ENCODE results near the gene KCNIP4.

KCNIP4 gene

DNA sequence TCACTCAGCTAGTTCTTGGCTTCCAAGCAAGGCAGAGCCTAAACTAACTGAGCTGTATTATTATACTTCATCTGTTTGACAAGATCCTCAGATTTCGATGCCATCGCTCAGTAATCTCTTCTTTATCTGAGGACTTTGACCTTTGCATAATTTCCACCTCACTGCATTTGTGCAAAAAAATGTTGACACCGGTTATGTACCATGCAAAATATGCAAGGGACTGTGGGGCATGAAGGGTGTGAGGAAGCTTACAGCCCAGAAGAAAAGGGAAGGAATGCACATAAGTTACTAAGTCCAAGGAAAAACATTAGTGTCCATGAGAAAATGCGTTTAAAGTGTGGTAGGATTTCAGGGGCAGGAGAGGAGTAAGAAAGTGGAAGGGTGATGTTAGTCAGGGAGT, 953.0 kb downstream of the KCNIP4 start:
- no peak overlapping the region for H3K4me3 ChIP-seq (ENCODE audit: severe bottlenecking)
- ATAC-seq (ENCODE audit: low read depth) (no peak), DNase-seq (ENCODE audit: low spot score) (no peak)
- TF ChIP-seq, protein P1, sequence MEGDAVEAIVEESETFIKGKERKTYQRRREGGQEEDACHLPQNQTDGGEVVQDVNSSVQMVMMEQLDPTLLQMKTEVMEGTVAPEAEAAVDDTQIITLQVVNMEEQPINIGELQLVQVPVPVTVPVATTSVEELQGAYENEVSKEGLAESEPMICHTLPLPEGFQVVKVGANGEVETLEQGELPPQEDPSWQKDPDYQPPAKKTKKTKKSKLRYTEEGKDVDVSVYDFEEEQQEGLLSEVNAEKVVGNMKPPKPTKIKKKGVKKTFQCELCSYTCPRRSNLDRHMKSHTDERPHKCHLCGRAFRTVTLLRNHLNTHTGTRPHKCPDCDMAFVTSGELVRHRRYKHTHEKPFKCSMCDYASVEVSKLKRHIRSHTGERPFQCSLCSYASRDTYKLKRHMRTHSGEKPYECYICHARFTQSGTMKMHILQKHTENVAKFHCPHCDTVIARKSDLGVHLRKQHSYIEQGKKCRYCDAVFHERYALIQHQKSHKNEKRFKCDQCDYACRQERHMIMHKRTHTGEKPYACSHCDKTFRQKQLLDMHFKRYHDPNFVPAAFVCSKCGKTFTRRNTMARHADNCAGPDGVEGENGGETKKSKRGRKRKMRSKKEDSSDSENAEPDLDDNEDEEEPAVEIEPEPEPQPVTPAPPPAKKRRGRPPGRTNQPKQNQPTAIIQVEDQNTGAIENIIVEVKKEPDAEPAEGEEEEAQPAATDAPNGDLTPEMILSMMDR (IDR thresholded peaks at IDR 0.05; ENCODE audit: poor library complexity, severe bottlenecking): no peak
- H3K27ac ChIP-seq (ENCODE audit: poor library complexity, severe bottlenecking): no peak overlapping the region
- no peaks in the 10 kb centered on the region for H3K27me3 ChIP-seq (ENCODE audit: insufficient read depth, poor library complexity, severe bottlenecking)
- H3K36me3 ChIP-seq (ENCODE audit: low read depth): no peaks in the 10 kb centered on the region
- no peaks in the 10 kb centered on the region for H3K4me1 ChIP-seq (ENCODE audit: insufficient read depth, poor library complexity, severe bottlenecking)
- no peaks in the 10 kb centered on the region for H3K9me3 ChIP-seq (ENCODE audit: severe bottlenecking)

DNA sequence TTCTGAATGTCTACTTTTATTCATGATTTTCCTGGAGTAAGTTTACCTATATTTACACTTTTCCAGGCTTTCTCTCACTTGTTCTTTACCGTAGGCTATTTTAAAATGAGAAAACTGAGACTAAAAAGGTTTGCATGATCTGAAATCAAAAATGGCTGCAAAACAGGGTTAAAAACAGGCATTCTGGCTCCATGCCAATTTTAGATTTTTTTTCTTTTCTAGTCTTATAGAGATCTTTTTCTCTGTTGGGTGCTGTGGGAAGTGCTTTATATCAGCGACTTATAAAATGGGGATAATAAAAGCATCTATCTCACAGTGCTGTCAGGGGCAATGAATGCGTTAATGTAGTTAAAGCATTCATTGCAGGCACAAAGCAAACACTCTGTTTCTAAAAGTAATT, 953.6 kb downstream of the KCNIP4 start:
- no peaks in the 10 kb centered on the region for H3K27me3 ChIP-seq (ENCODE audit: insufficient read depth, poor library complexity, severe bottlenecking)
- no peak for DNase-seq (ENCODE audit: low spot score)
- H3K4me1 ChIP-seq (ENCODE audit: insufficient read depth, poor library complexity, severe bottlenecking): no peaks in the 10 kb centered on the region
- H3K9me3 ChIP-seq (ENCODE audit: severe bottlenecking): no peaks in the 10 kb centered on the region
- no peak for ATAC-seq (ENCODE audit: low read depth)
- TF ChIP-seq, protein P1 (IDR thresholded peaks at IDR 0.05; ENCODE audit: poor library complexity, severe bottlenecking): no peak
- H3K4me3 ChIP-seq (ENCODE audit: severe bottlenecking): no peak overlapping the region
- no peak overlapping the region for H3K27ac ChIP-seq (ENCODE audit: poor library complexity, severe bottlenecking)
- H3K36me3 ChIP-seq (ENCODE audit: low read depth): no peaks in the 10 kb centered on the region

DNA sequence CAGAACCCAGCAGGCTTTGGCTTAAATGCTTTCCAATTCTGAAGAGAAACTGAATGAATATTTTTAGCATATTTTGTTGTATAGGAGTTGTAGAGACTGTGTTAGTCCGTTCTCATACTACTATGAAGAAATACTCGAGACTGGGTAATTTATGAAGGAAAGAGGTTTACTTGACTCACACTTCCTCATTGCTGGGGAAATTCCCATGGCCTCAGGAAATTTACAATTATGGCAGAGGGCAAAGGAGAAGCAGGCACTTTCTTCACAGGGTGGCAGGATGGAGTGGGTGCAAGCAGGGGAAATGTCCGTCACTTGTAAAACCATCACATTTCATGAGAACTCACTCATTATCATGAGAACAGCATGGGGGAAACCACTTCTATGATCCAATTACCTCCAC, 956.6 kb downstream of the KCNIP4 start:
- Histone ChIP-seq H3K9me3 (ENCODE audit: severe bottlenecking) (no peaks in the 10 kb centered on the region), H3K27me3 (ENCODE audit: insufficient read depth, poor library complexity, severe bottlenecking) (no peaks in the 10 kb centered on the region), H3K27ac (ENCODE audit: poor library complexity, severe bottlenecking) (no peak overlapping the region), H3K36me3 (ENCODE audit: low read depth) (no peaks in the 10 kb centered on the region), H3K4me1 (ENCODE audit: insufficient read depth, poor library complexity, severe bottlenecking) (no peaks in the 10 kb centered on the region), H3K4me3 (ENCODE audit: severe bottlenecking) (no peak overlapping the region)
- TF ChIP-seq, protein P1 (IDR thresholded peaks at IDR 0.05; ENCODE audit: poor library complexity, severe bottlenecking): no peak
- DNase-seq (ENCODE audit: low spot score): no peak
- no peak for ATAC-seq (ENCODE audit: low read depth)

DNA sequence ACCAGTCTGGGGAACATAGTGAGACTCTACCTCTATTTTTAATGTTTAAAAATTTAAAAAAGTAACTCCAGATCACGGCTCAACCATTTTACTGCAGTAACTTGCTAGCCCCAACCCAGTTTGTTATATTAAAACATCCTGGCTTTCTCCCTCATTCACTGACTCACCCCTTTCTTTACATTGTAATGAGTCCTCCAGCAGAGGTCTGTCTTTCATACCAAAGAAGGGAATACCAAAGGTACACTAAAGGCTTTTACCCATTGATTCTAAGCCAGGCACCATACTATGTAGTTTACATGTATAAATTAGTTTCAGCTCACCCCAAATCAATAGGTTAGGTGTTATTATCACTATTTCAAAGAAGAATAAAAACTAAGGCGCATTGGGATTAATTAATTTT, 961.4 kb downstream of the KCNIP4 start:
- DNase-seq (ENCODE audit: low spot score) (no peak), ATAC-seq (ENCODE audit: low read depth) (no peak)
- H3K4me1 ChIP-seq (ENCODE audit: insufficient read depth, poor library complexity, severe bottlenecking): no peaks in the 10 kb centered on the region
- H3K9me3 ChIP-seq (ENCODE audit: severe bottlenecking): no peaks in the 10 kb centered on the region
- H3K27ac ChIP-seq (ENCODE audit: poor library complexity, severe bottlenecking): no peak overlapping the region
- H3K27me3 ChIP-seq (ENCODE audit: insufficient read depth, poor library complexity, severe bottlenecking): peaks cover 31% of the 10 kb centered on the region
- TF ChIP-seq, protein P1 (IDR thresholded peaks at IDR 0.05; ENCODE audit: poor library complexity, severe bottlenecking): no peak
- no peaks in the 10 kb centered on the region for H3K36me3 ChIP-seq (ENCODE audit: low read depth)
- H3K4me3 ChIP-seq (ENCODE audit: severe bottlenecking): no peak overlapping the region

DNA sequence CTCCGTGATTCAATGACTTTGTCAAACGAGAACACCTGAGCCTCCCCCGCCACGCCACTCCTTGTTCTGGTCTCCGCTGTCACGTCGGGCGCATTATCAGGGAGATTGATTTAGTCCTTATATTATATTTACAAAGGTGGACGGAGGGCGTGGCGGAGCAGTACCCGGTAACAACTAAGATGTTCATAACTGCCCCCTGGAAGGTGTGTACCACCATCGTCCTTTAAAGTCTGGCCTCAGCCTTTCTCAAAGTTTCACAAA, 964.1 kb downstream of the KCNIP4 start:
- no peak overlapping the region for H3K4me3 ChIP-seq (ENCODE audit: severe bottlenecking)
- H3K27ac ChIP-seq (ENCODE audit: poor library complexity, severe bottlenecking): no peak overlapping the region
- H3K27me3 ChIP-seq (ENCODE audit: insufficient read depth, poor library complexity, severe bottlenecking): peaks cover 39% of the 10 kb centered on the region
- ATAC-seq (ENCODE audit: low read depth) (no peak; the same call in 2 of the 3 replicates), DNase-seq (ENCODE audit: low spot score) (no peak)
- no peaks in the 10 kb centered on the region for H3K36me3 ChIP-seq (ENCODE audit: low read depth)
- H3K9me3 ChIP-seq (ENCODE audit: severe bottlenecking): no peaks in the 10 kb centered on the region
- TF ChIP-seq, protein P1 (IDR thresholded peaks at IDR 0.05; ENCODE audit: poor library complexity, severe bottlenecking): no peak
- no peaks in the 10 kb centered on the region for H3K4me1 ChIP-seq (ENCODE audit: insufficient read depth, poor library complexity, severe bottlenecking)
